H1 (cell line): Measurements from ENCODE around the gene CHAC2. TPM values are rescaled to one million over a fixed set of nuclear protein-coding genes. Genes with fewer than 3 reads are reported as not detected.

Experiments
- CTCF ChIA-PET: fragments of 300-600 bp; sonication (Branson Sonifier 250); formaldehyde crosslinking; loops from one replicate; lab custom pipeline; 2021; ENCODE audit not compliant: partially characterized antibody; lab: Charles Lee
- POLR2A ChIA-PET: fragments of 300-600 bp; sonication (Branson Sonifier 250); formaldehyde crosslinking; loops from one replicate; lab custom pipeline; 2021; ENCODE audit warnings: inconsistent platforms; ENCODE audit not compliant: partially characterized antibody; lab: Charles Lee
- DNase-seq, 2 experiments: peaks; one replicate each; pipeline versions ENCODE4 v3.0.0 to v3.0.0-alpha.2; 2010 to 2022; ENCODE audit warnings: low spot score in 2 of 2, low read depth in 1 of 2, mixed read lengths in 1 of 2
- FAIRE-seq: peaks from 2 replicates; lab custom pipeline; 2011; peaks lifted over from hg19 to GRCh38; lab: Jason Lieb, UNC
- H2AFZ ChIP-seq: 2 replicates; pipeline ENCODE4 v1.8.1; 2012; ENCODE audit warnings: low read length, inconsistent platforms
- H2AK5ac ChIP-seq: 2 replicates; pipeline ENCODE4 v1.6.1; 2013; ENCODE audit warnings: low read depth, low read length
- H2BK120ac ChIP-seq: replicated peaks from 2 replicates; pipeline ENCODE3; 2013; ENCODE audit warnings: low read depth, low read length, inconsistent platforms
- H2BK12ac ChIP-seq: 2 replicates; pipeline ENCODE4 v1.6.1; 2013; ENCODE audit warnings: low read depth, low read length
- H2BK15ac ChIP-seq: 2 replicates; pipeline ENCODE4 v1.6.1; 2013; ENCODE audit warnings: low read length
- H2BK20ac ChIP-seq: 2 replicates; pipeline ENCODE4 v1.6.1; 2013; ENCODE audit warnings: low read length
- H2BK5ac ChIP-seq: 2 replicates; pipeline ENCODE4 v1.6.1; 2013; ENCODE audit warnings: low read depth, low read length
- H3K14ac ChIP-seq: 2 replicates; pipeline ENCODE4 v1.6.1; 2013; ENCODE audit warnings: inconsistent platforms; ENCODE audit not compliant: insufficient read length
- H3K18ac ChIP-seq: 2 replicates; pipeline ENCODE4 v1.6.1; 2013; ENCODE audit warnings: low read length; ENCODE audit errors: extremely low read depth
- H3K23ac ChIP-seq: 2 replicates; pipeline ENCODE4 v1.6.1; 2013; ENCODE audit warnings: inconsistent platforms; ENCODE audit not compliant: insufficient read length
- H3K23me2 ChIP-seq: 2 replicates; pipeline ENCODE4 v1.6.1; 2013; ENCODE audit warnings: low read depth, low read length
- H3K27ac ChIP-seq: 2 replicates; pipeline ENCODE4 v1.6.1; 2011; ENCODE audit warnings: low read depth, low read length, inconsistent platforms
- H3K27me3 ChIP-seq, 4 experiments: replicated peaks in 1 of 4; 1 replicate in 1 of 4; 2 replicates in 3 of 4; pipeline versions ENCODE4 v1.6.1 to v1.8.1; 2011 to 2013; ENCODE audit warnings: low read length in 3 of 4, mild to moderate bottlenecking in 3 of 4, inconsistent platforms in 2 of 4, mixed read lengths in 2 of 4, moderate library complexity in 1 of 4; ENCODE audit not compliant: control insufficient read depth in 3 of 4, insufficient read depth in 3 of 4; ENCODE audit errors: extremely low read depth in 1 of 4
- H3K36me3 ChIP-seq, 4 experiments: 2 replicates each; pipeline versions ENCODE4 v1.6.1 to v1.8.1; 2011 to 2013; ENCODE audit warnings: mild to moderate bottlenecking in 4 of 4, low read length in 3 of 4, moderate library complexity in 2 of 4, control low read depth in 1 of 4, inconsistent platforms in 1 of 4; ENCODE audit not compliant: insufficient read depth in 4 of 4, control insufficient read depth in 2 of 4
- H3K4ac ChIP-seq: replicated peaks from 2 replicates; pipeline ENCODE3; 2013; ENCODE audit warnings: low read length, low read depth, mixed read lengths, inconsistent platforms; ENCODE audit not compliant: insufficient read length
- H3K4me1 ChIP-seq, 4 experiments: replicated peaks in 1 of 4; 1 replicate in 1 of 4; 2 replicates in 3 of 4; pipeline versions ENCODE4 v1.6.1 to v1.8.1; 2011 to 2013; ENCODE audit warnings: low read length in 3 of 4, inconsistent platforms in 2 of 4, mixed read lengths in 1 of 4; ENCODE audit not compliant: insufficient read depth in 4 of 4, control insufficient read depth in 3 of 4
- H3K4me2 ChIP-seq, 2 experiments: 2 replicates each; pipeline versions ENCODE4 v1.6.1 to v1.8.1; 2011 to 2013; ENCODE audit warnings: low read depth in 2 of 2, low read length in 2 of 2, control low read depth in 1 of 2, inconsistent platforms in 1 of 2, mild to moderate bottlenecking in 1 of 2; ENCODE audit not compliant: insufficient read depth in 1 of 2
- H3K4me3 ChIP-seq, 4 experiments: fragments of 200-600, 300-600 bp in 1 of 4; sonication (generic), shearing (Covaris generic), sonication (Bioruptor Twin) in 1 of 4; 2 replicates each; pipeline versions ENCODE4 v1.5.1 to v1.8.1; 2011 to 2016; ENCODE audit warnings: low read length in 4 of 4, low read depth in 3 of 4, control low read depth in 2 of 4, inconsistent platforms in 2 of 4, mild to moderate bottlenecking in 2 of 4, mixed read lengths in 1 of 4, moderate library complexity in 1 of 4; ENCODE audit not compliant: insufficient read depth in 2 of 4; ENCODE audit errors: extremely low read depth in 1 of 4
- H3K56ac ChIP-seq: replicated peaks from 2 replicates; pipeline ENCODE3; 2013; ENCODE audit warnings: low read depth, mild to moderate bottlenecking, mixed read lengths, low read length, inconsistent platforms; ENCODE audit not compliant: insufficient read length
- H3K79me1 ChIP-seq: 2 replicates; pipeline ENCODE4 v1.6.1; 2013; ENCODE audit warnings: low read depth, low read length, control low read depth
- H3K79me2 ChIP-seq, 2 experiments: 2 replicates each; pipeline versions ENCODE4 v1.6.1 to v1.8.1; 2012 to 2013; ENCODE audit warnings: low read length in 2 of 2, mild to moderate bottlenecking in 2 of 2, inconsistent platforms in 1 of 2; ENCODE audit not compliant: insufficient read depth in 2 of 2, control insufficient read depth in 1 of 2
- H3K9ac ChIP-seq, 4 experiments: replicated peaks in 1 of 4; 1 replicate in 1 of 4; 2 replicates in 3 of 4; pipeline versions ENCODE4 v1.6.1 to v1.8.1; 2011 to 2013; ENCODE audit warnings: low read depth in 3 of 4, low read length in 3 of 4, control low read depth in 2 of 4, mild to moderate bottlenecking in 2 of 4, moderate library complexity in 2 of 4, inconsistent platforms in 1 of 4; ENCODE audit errors: extremely low read depth in 1 of 4
- H3K9me3 ChIP-seq, 2 experiments: 2 replicates each; pipeline versions ENCODE4 v1.6.1 to v1.8.1; 2012 to 2013; ENCODE audit warnings: mild to moderate bottlenecking in 2 of 2, moderate library complexity in 2 of 2, control low read depth in 1 of 2, inconsistent platforms in 1 of 2, low read depth in 1 of 2, low read length in 1 of 2, mixed read lengths in 1 of 2; ENCODE audit not compliant: insufficient read depth in 2 of 2
- H4K20me1 ChIP-seq, 2 experiments: replicated peaks in 1 of 2; 2 replicates each; pipeline versions ENCODE3 to v1.8.1; 2011 to 2013; ENCODE audit warnings: inconsistent platforms in 2 of 2, low read length in 2 of 2, mild to moderate bottlenecking in 1 of 2; ENCODE audit not compliant: insufficient read depth in 2 of 2, control insufficient read depth in 1 of 2
- H4K5ac ChIP-seq: 2 replicates; pipeline ENCODE4 v1.6.1; 2013; ENCODE audit warnings: low read length, low read depth, mixed read lengths, inconsistent platforms; ENCODE audit not compliant: insufficient read length
- H4K8ac ChIP-seq: 2 replicates; pipeline ENCODE4 v1.8.0; 2013; ENCODE audit warnings: mild to moderate bottlenecking, moderate library complexity, low read length, inconsistent platforms; ENCODE audit not compliant: insufficient read depth; ENCODE audit errors: extremely low read depth
- H4K91ac ChIP-seq: replicated peaks from 2 replicates; pipeline ENCODE3; 2013; ENCODE audit warnings: low read length, mixed read lengths, inconsistent platforms; ENCODE audit not compliant: insufficient read length
- WGBS, 2 experiments: shearing (Covaris generic) in 1 of 2; methylation state at CpG; one replicate each; pipeline versions ENCODE4 v1.1.6 to v1.1.7; 2013 to 2015; ENCODE audit warnings: low lambda C conversion rate in 2 of 2, mixed read lengths in 2 of 2, inconsistent platforms in 1 of 2, low coverage in 1 of 2, missing lambda C conversion rate in 1 of 2; ENCODE audit not compliant: insufficient replicate concordance in 2 of 2, insufficient coverage in 1 of 2, insufficient read length in 1 of 2; ENCODE audit errors: extremely low coverage in 1 of 2, missing lambda C conversion rate in 1 of 2; 5-methylcytosine and 5-hydroxymethylcytosine counted together
- polyA plus RNA-seq, 7 experiments: library from polyadenylated mRNA; depleted of rRNA in 3 of 7; stranded (reverse) in 5 of 7; unstranded in 2 of 7; fragments of >200 nt in 5 of 7; fragments of 200-250 nt in 2 of 7; gene quantifications; 1 replicate in 5 of 7; 2 replicates in 1 of 7; 4 replicates in 1 of 7; pipeline versions ENCODE4 v1.2.1 to v1.2.3, GENCODE V29; 2011 to 2013; ENCODE audit warnings: missing spikeins in 2 of 7, mixed read lengths in 2 of 7
- total RNA-seq: library from RNA; stranded (reverse); fragmentation: NEBNext Ultra II Directional; extraction: Animal tissue kit (Norgen Biotek cat#: 25700); gene quantifications from 2 replicates; pipeline ENCODE4 v1.2.1, GENCODE V29; 2021

CHAC2 gene
- total and polyA plus RNA-seq, 2 of the 8 experiments (the other 6 are each of a cell fraction or from before 2014, with no cell fraction given): 5.4 to 11.2 TPM

DNA sequence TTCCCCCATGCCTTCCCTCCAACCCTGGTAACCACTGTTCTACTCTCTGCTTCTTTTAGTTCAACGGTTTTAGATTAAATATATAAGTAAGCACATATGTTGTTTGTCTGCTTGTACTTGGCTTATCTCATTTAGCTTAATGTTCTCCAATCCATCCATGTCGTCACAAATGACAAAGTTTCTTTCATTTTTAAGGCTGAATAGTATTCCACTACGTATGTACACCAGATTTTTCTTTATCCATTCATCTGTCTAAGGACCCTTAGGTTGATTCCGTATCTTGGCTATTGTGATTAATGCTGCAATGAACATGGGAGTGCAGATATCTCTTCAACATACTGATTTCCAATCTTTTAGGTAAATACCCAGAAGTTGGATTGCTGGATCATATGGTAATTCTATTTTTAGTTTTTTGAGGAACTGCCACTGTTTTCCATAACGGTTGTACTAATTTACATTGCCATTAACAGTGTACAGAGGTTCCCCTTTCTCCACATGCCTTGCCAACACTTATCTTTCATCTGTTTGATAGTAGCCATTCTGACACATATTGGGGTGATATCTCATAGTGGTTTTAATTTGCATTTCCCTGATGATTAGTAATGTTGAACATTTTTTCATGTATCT is 11.0 kb downstream of the CHAC2 start:
- peaks cover 0 to 34% (median 5%) of the 10 kb centered on the region in 4 experiments; a peak in 6 of 8 replicates for H3K36me3 ChIP-seq
- 87% methylated on average over 5 of the region's 5 CpGs; no CpG with 5 or more reads in 1 of the 2 experiments for WGBS, 2 experiments
- no peak overlapping the region for H4K5ac ChIP-seq
- FAIRE-seq (no peak), DNase-seq (no peak)
- no peak overlapping the region for H3K56ac ChIP-seq
- no peak overlapping the region for H4K8ac ChIP-seq
- no peak overlapping the region for H3K18ac ChIP-seq
- no peak overlapping the region for H2AFZ ChIP-seq
- ChIA-PET POLR2A (interaction anchor here (12.8 kb wide), 1 partner anchor 7 kb away, joined by 124 read pairs; the partner anchor contains the start of gene CHAC2), CTCF (interaction anchor here (0.6 to 1.1 kb wide), 2 partner anchors 9 to 356 kb away, joined by 3 to 5 read pairs; no protein-coding TSS in a partner anchor)
- peaks cover 11 to 95% of the 10 kb centered on the region in 2 experiments for H3K79me2 ChIP-seq
- H4K20me1 ChIP-seq: peaks cover 2% of the 10 kb centered on the region in 2 experiments
- H3K14ac ChIP-seq: no peak overlapping the region
- H2BK5ac ChIP-seq: no peak overlapping the region
- H3K27me3 ChIP-seq: no peaks in the 10 kb centered on the region
- peaks cover 2% of the 10 kb centered on the region for H3K79me1 ChIP-seq
- H3K4ac ChIP-seq: no peak overlapping the region
- no peak overlapping the region for H2BK120ac ChIP-seq
- no peak overlapping the region for H3K27ac ChIP-seq
- H3K23me2 ChIP-seq: no peaks in the 10 kb centered on the region
- H3K4me1 ChIP-seq: peaks cover 0 to 3% (median under 1%) of the 10 kb centered on the region in 4 experiments; a peak in 1 of 7 replicates
- H3K9me3 ChIP-seq: no peaks in the 10 kb centered on the region
- H3K23ac ChIP-seq: no peak overlapping the region
- H2BK20ac ChIP-seq: no peak overlapping the region
- H3K4me3 ChIP-seq: no peak overlapping the region
- no peak overlapping the region for H2AK5ac ChIP-seq
- no peak overlapping the region for H2BK12ac ChIP-seq
- no peak overlapping the region for H2BK15ac ChIP-seq
- no peak overlapping the region for H4K91ac ChIP-seq
- no peak overlapping the region for H3K9ac ChIP-seq
- H3K4me2 ChIP-seq: no peak overlapping the region
